Activated CD8-positive, alpha-beta memory T cell treated with anti-CD3 and anti-CD28 coated beads for 4 hours (primary cell): ENCODE results near the gene SCAND1.

ENCODE experiments used
- DNase-seq, 2 donors: peaks; one replicate each; pipeline ENCODE4 v3.0.0-alpha.2; 2020; ENCODE audit warnings: low read depth in 2 of 2

The SCAND1 gene

DNA sequence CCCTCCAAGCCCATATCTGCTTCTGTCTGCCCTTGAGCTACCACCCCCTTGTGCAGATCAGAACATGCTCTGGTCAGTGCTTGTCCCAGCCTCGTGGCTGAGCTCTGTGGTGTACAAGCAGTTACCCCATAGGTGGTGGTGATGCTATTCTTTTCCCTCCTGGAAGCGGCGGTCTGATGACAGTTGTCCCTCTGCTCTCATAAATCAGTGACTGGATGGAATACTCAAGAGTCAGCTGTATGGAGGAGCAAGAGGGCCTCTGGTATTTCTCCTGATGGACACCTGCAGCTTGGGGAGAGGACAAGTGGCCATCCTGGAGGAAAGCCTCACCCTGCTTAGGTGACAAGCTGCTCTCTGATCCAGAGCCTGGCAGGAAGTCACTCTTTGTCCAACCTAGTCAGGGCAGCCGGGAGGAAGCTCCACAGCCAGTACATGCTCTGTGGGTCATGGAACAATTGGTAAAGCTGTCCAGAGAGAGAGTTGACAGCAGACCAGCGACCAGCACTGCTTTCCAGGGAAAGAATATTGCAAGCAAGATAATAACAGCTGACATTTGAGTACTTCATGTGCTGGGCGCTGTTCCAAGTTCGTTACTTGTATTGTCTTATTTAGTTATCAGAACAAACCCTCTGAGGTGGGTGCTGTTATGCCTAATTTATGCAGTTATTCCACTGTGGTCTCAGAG lies 47.1 kb downstream of the SCAND1 start:
- no peak for DNase-seq

DNA sequence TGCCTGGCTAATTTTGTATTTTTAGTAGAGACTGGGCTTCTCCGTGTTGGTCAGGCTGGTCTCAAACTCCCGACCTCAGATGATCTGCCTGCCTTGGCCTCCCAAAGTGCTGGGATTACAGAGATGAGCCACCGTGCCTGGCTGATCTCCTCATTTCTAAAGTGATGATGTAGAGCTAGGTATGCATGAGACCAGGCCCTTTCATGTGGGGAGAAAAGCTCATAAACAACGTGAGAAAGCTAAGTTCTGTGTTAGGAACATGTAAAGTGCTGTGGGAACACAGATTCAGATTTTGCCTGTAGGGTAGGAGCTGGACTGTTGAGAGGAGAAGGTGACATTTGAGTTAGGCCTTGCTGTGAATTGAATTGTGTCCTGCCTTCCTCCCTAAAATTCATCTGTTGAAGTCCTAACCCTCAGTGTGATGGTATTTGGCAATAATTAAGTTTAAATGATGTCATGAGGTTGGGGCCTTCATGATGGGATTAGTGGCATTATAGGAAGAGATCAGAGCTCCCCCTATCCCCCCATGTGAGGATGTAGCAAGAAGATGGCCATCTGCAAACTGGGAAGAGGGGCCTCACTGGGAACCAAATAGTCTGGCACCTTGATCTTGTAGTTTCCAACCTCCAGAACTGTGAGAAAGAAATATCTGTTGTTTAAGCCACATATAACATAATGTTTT lies 49.2 kb downstream of the SCAND1 start:
- no peak for DNase-seq

DNA sequence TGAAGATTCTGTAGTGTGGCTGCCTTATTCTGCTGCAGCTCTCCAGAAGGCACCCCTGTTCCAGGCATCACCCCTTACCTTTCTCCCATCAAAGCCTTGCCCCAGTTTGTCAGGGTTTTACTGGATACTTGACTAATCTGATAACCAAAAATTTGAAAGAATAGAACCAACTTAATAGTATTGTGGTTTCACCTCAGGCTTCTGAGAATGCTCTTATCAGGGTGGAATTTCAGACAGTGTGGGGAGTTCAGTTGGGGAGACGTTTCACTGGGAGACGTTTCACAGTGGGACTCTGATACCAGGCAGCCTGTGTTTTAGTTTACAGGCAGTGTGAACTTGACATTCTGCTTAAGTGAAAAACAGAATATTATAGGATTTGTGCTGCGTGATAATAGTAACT lies 50.5 kb downstream of the SCAND1 start:
- no peak for DNase-seq
